CD4-positive, alpha-beta memory T cell (primary cell): ENCODE measurements around the gene TM4SF4. TPM values are rescaled to one million over a fixed set of nuclear protein-coding genes. Genes with fewer than 3 reads are reported as not detected.
"Not testable (repeated sequence)": the region's sequence is repeated elsewhere in the genome, so short reads cannot be mapped to it uniquely, and the experiment has no call there.

Source experiments
- CTCF ChIA-PET: fragments of 350-600 bp; sonication (Branson Sonifier 250); formaldehyde crosslinking; loops from one replicate; lab custom pipeline; 2021; ENCODE audit warnings: inconsistent platforms; ENCODE audit not compliant: partially characterized antibody; lab: Charles Lee
- POLR2A ChIA-PET: fragments of 350-600 bp; sonication (Branson Sonifier 250); formaldehyde crosslinking; loops from one replicate; lab custom pipeline; 2021; ENCODE audit not compliant: partially characterized antibody; lab: Charles Lee
- DNase-seq, 5 donors: peaks; one replicate each; pipeline versions ENCODE4 v3.0.0 to v3.0.0-alpha.2; 2020 to 2022; ENCODE audit warnings: mixed read lengths in 1 of 5
- H3K27ac ChIP-seq: one replicate; pipeline ENCODE4 v1.7.0; 2013; ENCODE audit warnings: low read depth, low read length
- H3K27me3 ChIP-seq: 2 replicates; pipeline ENCODE4 v1.7.0; 2013; ENCODE audit warnings: mild to moderate bottlenecking, low read length, moderate library complexity; ENCODE audit not compliant: insufficient read depth
- H3K36me3 ChIP-seq: 2 replicates; pipeline ENCODE4 v1.7.0; 2013; ENCODE audit warnings: mild to moderate bottlenecking, low read length, moderate library complexity; ENCODE audit not compliant: insufficient read depth
- H3K4me1 ChIP-seq: 2 replicates; pipeline ENCODE4 v1.7.0; 2013; ENCODE audit warnings: mild to moderate bottlenecking, low read length, moderate library complexity; ENCODE audit not compliant: insufficient read depth
- H3K4me3 ChIP-seq, 2 donors: one replicate each; pipeline ENCODE4 v1.7.0; 2013; ENCODE audit warnings: low read length in 2 of 2, mild to moderate bottlenecking in 1 of 2
- H3K9me3 ChIP-seq, 2 donors: one replicate each; pipeline ENCODE4 v1.7.0; 2013; ENCODE audit warnings: low read length in 2 of 2, control low read depth in 1 of 2; ENCODE audit not compliant: control insufficient read depth in 1 of 2
- H3K27ac Mint-ChIP-seq, 7 donors: one replicate each; pipeline ENCODE4 v1.8.0; 2020 to 2021; ENCODE audit warnings: mixed read lengths in 7 of 7, mild to moderate bottlenecking in 6 of 7, inconsistent platforms in 3 of 7, moderate library complexity in 3 of 7
- H3K27me3 Mint-ChIP-seq, 2 donors: one replicate each; pipeline ENCODE4 v1.8.0; 2020 to 2021; ENCODE audit warnings: mixed read lengths in 2 of 2
- H3K36me3 Mint-ChIP-seq, 2 donors: one replicate each; pipeline ENCODE4 v1.8.0; 2020 to 2021; ENCODE audit warnings: mixed read lengths in 2 of 2, inconsistent platforms in 1 of 2, mild to moderate bottlenecking in 1 of 2
- H3K4me1 Mint-ChIP-seq, 4 donors: one replicate each; pipeline ENCODE4 v1.8.0; 2020 to 2021; ENCODE audit warnings: mixed read lengths in 4 of 4, mild to moderate bottlenecking in 1 of 4
- H3K4me3 Mint-ChIP-seq, 8 donors: one replicate each; pipeline ENCODE4 v1.8.0; 2020 to 2021; ENCODE audit warnings: mixed read lengths in 8 of 8, mild to moderate bottlenecking in 7 of 8, moderate library complexity in 6 of 8, inconsistent platforms in 3 of 8
- H3K9me3 Mint-ChIP-seq, 8 donors: one replicate each; pipeline ENCODE4 v1.8.0; 2020 to 2021; ENCODE audit warnings: mixed read lengths in 8 of 8, mild to moderate bottlenecking in 5 of 8, inconsistent platforms in 3 of 8, moderate library complexity in 1 of 8
- intact Hi-C: fragments of 100-400 bp; cut with micrococcal nuclease; formaldehyde crosslinking; loops from one replicate; pipeline ENCODE4 v1.15.1; 2023
- polyA plus RNA-seq, 2 donors: library from polyadenylated mRNA; unstranded; fragments of 300-500 nt; fragmentation: Illumina TruSeq; gene quantifications; one replicate each; pipeline ENCODE4 v1.2.3, GENCODE V29; 2021
- total RNA-seq, 2 experiments: library from RNA; stranded (reverse); gene quantifications; one replicate each; pipeline ENCODE4 v1.2.3, GENCODE V29; 2021

Gene TM4SF4
- total and polyA plus RNA-seq, 4 experiments from 2014 or later, result not detected

DNA sequence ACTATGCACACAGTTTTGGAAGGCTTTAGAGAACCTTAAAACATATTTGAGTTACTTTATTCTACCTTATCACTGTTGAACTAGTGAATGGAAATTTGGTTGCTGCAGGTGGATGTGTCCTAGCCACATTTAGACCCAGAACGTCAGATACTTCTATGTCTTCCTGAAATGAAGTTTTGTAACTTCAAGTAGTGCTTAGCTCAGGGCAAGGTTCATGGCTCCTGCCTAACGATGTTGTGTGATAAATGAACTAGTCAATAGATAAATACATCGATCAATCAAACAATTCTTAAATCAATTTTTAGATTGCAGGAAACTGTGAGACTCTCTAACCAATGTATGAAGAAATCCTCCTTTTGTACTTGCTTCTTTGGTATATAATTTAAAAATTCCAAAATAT is 37.2 kb upstream of the TM4SF4 start:
- no peak overlapping the region for H3K27ac ChIP-seq
- no peaks in the 10 kb centered on the region for H3K36me3 ChIP-seq
- intact Hi-C loops, result no loop called here
- ChIA-PET POLR2A (no interaction called here), CTCF (no interaction called here)
- Mint-ChIP-seq H3K4me1 (no peaks in the 10 kb centered on the region), H3K9me3 (peaks cover 0 to 3% (median 0%) of the 10 kb centered on the region in 8 donors), H3K27me3 (peaks cover 0 to 7% of the 10 kb centered on the region in 2 donors), H3K4me3 (no peak overlapping the region), H3K36me3 (no peaks in the 10 kb centered on the region), H3K27ac (no peak overlapping the region)
- H3K27me3 ChIP-seq, result no peaks in the 10 kb centered on the region
- DNase-seq, result no peak
- H3K4me1 ChIP-seq, result no peaks in the 10 kb centered on the region
- no peak overlapping the region for H3K4me3 ChIP-seq
- H3K9me3 ChIP-seq, result no peaks in the 10 kb centered on the region

DNA sequence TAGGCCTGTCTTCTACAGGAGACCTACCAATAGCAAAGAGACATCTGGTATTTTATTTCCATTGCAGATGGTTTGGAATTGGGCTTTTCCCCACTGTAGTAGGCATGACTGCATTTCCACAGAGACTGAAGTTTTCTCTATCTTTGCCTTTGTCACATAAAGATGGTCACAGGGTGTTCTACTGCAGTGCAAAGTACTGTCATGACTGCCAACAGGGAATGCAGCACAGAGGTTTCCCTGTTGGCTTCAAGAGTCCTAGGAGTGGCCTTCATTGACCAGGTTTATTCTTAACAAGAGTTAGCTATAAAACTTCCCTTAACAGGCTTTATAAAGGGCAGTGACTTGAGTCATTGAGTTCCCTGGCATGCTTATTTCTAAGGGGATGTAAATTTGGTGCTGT is 36.8 kb upstream of the TM4SF4 start:
- Mint-ChIP-seq H3K9me3 (peaks cover 0 to 3% (median 0%) of the 10 kb centered on the region in 8 donors), H3K36me3 (no peaks in the 10 kb centered on the region), H3K4me3 (no peak overlapping the region), H3K4me1 (no peaks in the 10 kb centered on the region), H3K27ac (no peak overlapping the region), H3K27me3 (peaks cover under 1 to 7% of the 10 kb centered on the region in 2 donors)
- H3K36me3 ChIP-seq, result no peaks in the 10 kb centered on the region
- no peak overlapping the region for H3K27ac ChIP-seq
- DNase-seq, result no peak
- no peaks in the 10 kb centered on the region for H3K9me3 ChIP-seq
- POLR2A ChIA-PET, result no interaction called here
- CTCF ChIA-PET, result no interaction called here
- H3K4me3 ChIP-seq, result no peak overlapping the region
- intact Hi-C loops, result no loop called here
- no peaks in the 10 kb centered on the region for H3K4me1 ChIP-seq
- no peaks in the 10 kb centered on the region for H3K27me3 ChIP-seq

GRCh38 chr3:149438981-149439380 is 35.5 kb upstream of the TM4SF4 start:
- Histone ChIP-seq H3K4me3 (no peak overlapping the region), H3K27ac (no peak overlapping the region), H3K36me3 (no peaks in the 10 kb centered on the region), H3K27me3 (no peaks in the 10 kb centered on the region), H3K4me1 (no peaks in the 10 kb centered on the region), H3K9me3 (no peaks in the 10 kb centered on the region)
- no peak overlapping the region for H3K27ac Mint-ChIP-seq
- CTCF ChIA-PET, result no interaction called here
- H3K27me3 Mint-ChIP-seq, result peaks cover 1 to 4% of the 10 kb centered on the region in 2 donors
- no peak overlapping the region for H3K4me3 Mint-ChIP-seq
- intact Hi-C loops, result no loop called here
- POLR2A ChIA-PET, result no interaction called here
- no peaks in the 10 kb centered on the region for H3K4me1 Mint-ChIP-seq
- no peaks in the 10 kb centered on the region for H3K36me3 Mint-ChIP-seq
- H3K9me3 Mint-ChIP-seq, result peaks cover 0 to under 1% (median 0%) of the 10 kb centered on the region in 8 donors
- no peak for DNase-seq

- H3K4me1 ChIP-seq, result no peaks in the 10 kb centered on the region
- H3K36me3 Mint-ChIP-seq, result no peaks in the 10 kb centered on the region
- no peaks in the 10 kb centered on the region for H3K9me3 Mint-ChIP-seq
- H3K27me3 Mint-ChIP-seq, result peaks cover 1% of the 10 kb centered on the region in 2 donors
- no peak overlapping the region for H3K4me3 Mint-ChIP-seq
- H3K27me3 ChIP-seq, result no peaks in the 10 kb centered on the region
- H3K27ac ChIP-seq, result no peak overlapping the region
- H3K9me3 ChIP-seq, result no peaks in the 10 kb centered on the region
- H3K4me3 ChIP-seq, result no peak overlapping the region
- POLR2A ChIA-PET, result no interaction called here
- H3K36me3 ChIP-seq, result no peaks in the 10 kb centered on the region
- CTCF ChIA-PET, result no interaction called here
- H3K27ac Mint-ChIP-seq, result no peak overlapping the region
- no peak for DNase-seq
- intact Hi-C loops, result no loop called here
- no peaks in the 10 kb centered on the region for H3K4me1 Mint-ChIP-seq
These were observed 32.9 kb upstream of the TM4SF4 start for GRCh38 chr3:149441642-149442041.

DNA sequence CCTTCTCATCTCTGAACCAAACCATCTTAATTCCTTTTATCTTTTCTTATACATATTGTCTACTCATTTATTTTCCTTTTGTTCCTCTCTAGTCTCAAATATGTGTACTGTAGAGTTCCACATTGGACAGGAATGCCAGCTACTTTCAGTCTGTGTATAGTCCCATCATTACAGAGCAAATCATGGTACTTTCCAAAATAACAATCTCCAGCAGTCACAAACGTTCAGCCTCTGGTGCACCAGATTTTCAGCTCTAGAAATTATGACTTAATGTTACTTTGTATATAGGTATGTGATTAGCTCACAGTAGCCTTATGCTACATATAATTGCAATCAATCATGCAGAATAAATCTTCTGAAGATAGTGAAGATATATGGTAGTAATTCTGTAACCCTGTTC is 32.5 kb upstream of the TM4SF4 start:
- Histone ChIP-seq H3K36me3 (no peaks in the 10 kb centered on the region), H3K9me3 (no peaks in the 10 kb centered on the region), H3K27me3 (no peaks in the 10 kb centered on the region), H3K4me1 (no peaks in the 10 kb centered on the region), H3K27ac (no peak overlapping the region), H3K4me3 (no peak overlapping the region)
- H3K4me1 Mint-ChIP-seq, result no peaks in the 10 kb centered on the region
- no peaks in the 10 kb centered on the region for H3K9me3 Mint-ChIP-seq
- no peak overlapping the region for H3K4me3 Mint-ChIP-seq
- ChIA-PET CTCF (no interaction called here), POLR2A (no interaction called here)
- no peak overlapping the region for H3K27ac Mint-ChIP-seq
- intact Hi-C loops, result no loop called here
- no peak for DNase-seq
- H3K36me3 Mint-ChIP-seq, result no peaks in the 10 kb centered on the region
- H3K27me3 Mint-ChIP-seq, result peaks cover 1% of the 10 kb centered on the region in 2 donors

- Histone ChIP-seq H3K27ac (no peak overlapping the region), H3K36me3 (no peaks in the 10 kb centered on the region), H3K4me3 (no peak overlapping the region), H3K9me3 (no peaks in the 10 kb centered on the region), H3K4me1 (no peaks in the 10 kb centered on the region), H3K27me3 (no peaks in the 10 kb centered on the region)
- peaks cover 1% of the 10 kb centered on the region in 2 donors for H3K27me3 Mint-ChIP-seq
- CTCF ChIA-PET, result no interaction called here
- H3K27ac Mint-ChIP-seq, result no peak overlapping the region
- intact Hi-C loops, result no loop called here
- no peak overlapping the region for H3K4me3 Mint-ChIP-seq
- no peak for DNase-seq
- H3K4me1 Mint-ChIP-seq, result no peaks in the 10 kb centered on the region
- H3K9me3 Mint-ChIP-seq, result no peaks in the 10 kb centered on the region
- H3K36me3 Mint-ChIP-seq, result no peaks in the 10 kb centered on the region
- POLR2A ChIA-PET, result no interaction called here
These were observed 31.5 kb upstream of the TM4SF4 start for GRCh38 chr3:149442851-149443544.

DNA sequence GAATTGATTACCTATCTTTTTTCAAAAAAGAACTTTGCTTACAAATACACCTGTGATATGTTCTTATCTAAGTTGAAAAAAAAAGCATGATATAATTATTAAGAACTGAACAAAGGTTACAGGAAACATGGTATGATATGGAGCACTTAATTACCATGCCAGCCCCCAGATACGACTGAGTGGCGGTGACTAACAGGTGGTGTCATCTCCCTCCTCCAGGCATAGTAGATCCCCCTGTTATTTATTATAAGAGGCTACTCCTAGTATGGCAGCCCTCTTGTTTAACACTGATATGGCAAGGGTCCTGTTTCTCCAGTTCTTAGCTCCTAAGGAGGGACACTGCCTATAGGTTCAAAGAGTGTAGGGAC is 31.0 kb upstream of the TM4SF4 start:
- H3K27me3 ChIP-seq, result no peaks in the 10 kb centered on the region
- H3K4me3 ChIP-seq, result no peak overlapping the region
- no peak overlapping the region for H3K27ac Mint-ChIP-seq
- H3K9me3 Mint-ChIP-seq, result no peaks in the 10 kb centered on the region
- no peak overlapping the region for H3K4me3 Mint-ChIP-seq
- no peaks in the 10 kb centered on the region for H3K9me3 ChIP-seq
- H3K36me3 ChIP-seq, result no peaks in the 10 kb centered on the region
- intact Hi-C loops, result no loop called here
- no peaks in the 10 kb centered on the region for H3K4me1 Mint-ChIP-seq
- DNase-seq, result no peak
- H3K4me1 ChIP-seq, result no peaks in the 10 kb centered on the region
- ChIA-PET POLR2A (no interaction called here), CTCF (no interaction called here)
- H3K27me3 Mint-ChIP-seq, result peaks cover 1% of the 10 kb centered on the region in 2 donors
- no peak overlapping the region for H3K27ac ChIP-seq
- H3K36me3 Mint-ChIP-seq, result no peaks in the 10 kb centered on the region

DNA sequence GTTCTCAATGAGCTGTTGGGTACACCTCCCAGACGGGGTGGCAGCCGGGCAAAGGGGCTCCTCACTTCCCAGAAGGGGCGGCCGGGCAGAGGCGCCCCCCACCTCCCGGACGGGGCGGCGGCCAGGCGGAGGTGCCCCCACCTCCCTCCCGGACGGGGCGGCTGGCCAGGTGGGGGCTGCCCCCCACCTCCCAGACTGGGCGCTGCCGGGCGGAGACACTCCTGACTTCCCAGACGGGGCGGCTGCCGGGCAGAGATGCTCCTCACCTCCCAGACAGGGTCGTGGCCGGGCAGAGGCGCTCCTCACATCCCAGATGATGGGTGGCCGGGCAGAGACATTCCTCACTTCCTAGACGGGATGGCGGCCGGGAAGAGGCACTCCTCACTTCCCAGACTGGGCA is 29.6 kb upstream of the TM4SF4 start:
- H3K27ac Mint-ChIP-seq, H3K4me1 Mint-ChIP-seq, H3K4me1 ChIP-seq, DNase-seq, intact Hi-C loops, H3K4me3 ChIP-seq, H3K27ac ChIP-seq, H3K36me3 Mint-ChIP-seq, CTCF ChIA-PET, H3K9me3 ChIP-seq, H3K27me3 Mint-ChIP-seq, H3K9me3 Mint-ChIP-seq, H3K4me3 Mint-ChIP-seq, H3K36me3 ChIP-seq, H3K27me3 ChIP-seq, POLR2A ChIA-PET: not testable (repeated sequence)
